HG03064 (cell line): ENCODE data around the gene RAB40A.
"Not testable (repeated sequence)": the region's sequence is repeated elsewhere in the genome, so short reads cannot be mapped to it uniquely, and the experiment has no call there.

Experiments used
- ATAC-seq: cut with Tn5 transposase; IDR thresholded peaks from one replicate; pipeline ENCODE4 v1.9.1; 2021; ENCODE audit warnings: low read depth; ENCODE audit not compliant: unreplicated experiment

Gene RAB40A

GRCh38 chrX:103467887-103468286 lies 51.4 kb downstream of the RAB40A start:
- no peak for ATAC-seq

GRCh38 chrX:103467156-103467555 lies 52.1 kb downstream of the RAB40A start:
- ATAC-seq = no peak

DNA sequence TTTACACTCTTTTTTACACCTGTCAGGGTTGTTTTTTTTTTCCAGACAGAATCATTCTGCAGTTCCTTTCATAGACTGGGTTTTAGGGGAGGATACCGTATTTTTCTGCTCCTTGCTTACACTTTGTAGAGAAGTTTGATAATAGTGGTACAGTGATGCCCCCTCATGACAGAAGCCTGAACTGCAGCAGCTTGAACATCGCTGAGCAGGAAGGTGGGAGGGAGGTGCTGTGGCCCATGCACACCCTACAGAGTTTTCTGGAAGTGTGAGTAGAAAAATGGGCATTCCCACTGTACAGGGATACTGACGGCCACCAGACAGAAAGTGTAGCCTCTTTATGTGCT lies 54.5 kb downstream of the RAB40A start:
- ATAC-seq = peak; percentile 94

DNA sequence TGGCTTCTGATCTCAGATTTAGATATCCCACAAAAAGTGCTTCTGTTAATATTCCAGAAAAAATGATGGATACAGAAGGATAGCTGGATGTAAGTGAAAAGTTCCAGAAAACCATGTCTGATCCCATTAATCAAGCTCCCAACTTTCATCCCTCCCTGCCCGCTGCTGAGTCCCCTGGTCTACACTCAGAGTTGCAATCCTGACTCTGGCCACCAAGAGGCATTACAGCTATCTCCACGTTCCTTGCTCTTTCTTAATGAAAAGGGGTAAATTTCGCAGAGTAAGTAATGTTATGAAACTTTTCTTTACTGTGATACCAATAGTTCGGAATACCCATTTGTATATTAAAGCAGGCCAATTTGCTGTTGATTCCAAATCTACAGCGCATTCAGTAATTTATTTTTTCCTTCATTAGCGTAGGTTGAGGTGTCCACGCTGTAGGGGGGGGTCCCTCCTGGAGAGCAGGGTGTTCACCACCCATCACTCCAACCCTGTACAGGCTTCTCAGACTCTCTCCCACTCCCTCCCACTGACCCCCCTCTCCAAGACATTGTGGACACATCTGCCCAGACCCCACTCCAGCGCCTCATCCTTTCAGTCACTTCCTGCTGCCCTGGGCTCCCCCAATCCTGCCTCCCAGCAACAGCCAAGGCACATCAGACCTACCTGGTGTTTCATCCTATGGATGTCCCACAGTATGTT lies 55.1 kb downstream of the RAB40A start:
- peak; percentile 69 for ATAC-seq

- ATAC-seq = no peak
These were observed 58.1 kb downstream of the RAB40A start for GRCh38 chrX:103461156-103461555.

DNA sequence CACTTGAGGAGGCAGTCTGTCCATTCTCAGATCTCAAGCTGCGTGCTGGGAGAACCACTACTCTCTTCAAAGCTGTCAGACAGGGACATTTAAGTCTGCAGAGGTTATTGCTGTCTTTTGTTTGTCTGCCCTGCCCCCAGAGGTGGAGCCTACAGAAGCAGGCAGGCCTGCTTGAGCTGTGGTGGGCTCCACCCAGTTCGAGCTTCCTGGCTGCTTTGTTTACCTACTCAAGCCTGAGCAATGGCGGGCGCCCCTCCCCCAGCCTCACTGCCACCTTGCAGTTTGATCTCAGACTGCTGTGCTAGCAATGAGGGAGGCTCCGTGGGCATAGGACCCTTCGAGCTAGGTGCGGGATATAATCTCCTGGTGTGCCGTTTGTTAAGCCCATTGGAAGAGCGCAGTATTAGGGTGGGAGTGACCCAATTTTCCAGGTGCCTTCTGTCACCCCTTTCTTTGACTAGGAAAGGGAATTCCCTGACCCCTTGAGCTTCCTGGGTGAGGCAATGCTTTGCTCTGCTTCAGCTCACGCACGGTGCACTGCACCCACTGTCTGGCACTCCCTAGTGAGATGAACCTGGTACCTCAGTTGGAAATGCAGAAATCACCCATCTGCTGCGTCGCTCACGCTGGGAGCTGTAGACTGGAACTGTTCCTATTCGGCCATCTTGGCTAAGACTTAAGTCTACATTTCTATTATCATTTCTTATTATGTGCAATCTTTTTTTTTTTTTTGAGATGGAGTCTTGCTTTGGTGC lies 59.1 kb downstream of the RAB40A start:
- ATAC-seq = not testable (repeated sequence)

GRCh38 chrX:103453655-103454054 lies 65.6 kb downstream of the RAB40A start:
- no peak for ATAC-seq
